ENCODE data around the gene PCDH8. TPM values are rescaled to one million over a fixed set of nuclear protein-coding genes. Genes with fewer than 3 reads are reported as not detected.
"Not testable (repeated sequence)": the region's sequence is repeated elsewhere in the genome, so short reads cannot be mapped to it uniquely, and the experiment has no call there.

Gene PCDH8
- total RNA-seq, 1 experiment from 2014 or later = not detected

DNA sequence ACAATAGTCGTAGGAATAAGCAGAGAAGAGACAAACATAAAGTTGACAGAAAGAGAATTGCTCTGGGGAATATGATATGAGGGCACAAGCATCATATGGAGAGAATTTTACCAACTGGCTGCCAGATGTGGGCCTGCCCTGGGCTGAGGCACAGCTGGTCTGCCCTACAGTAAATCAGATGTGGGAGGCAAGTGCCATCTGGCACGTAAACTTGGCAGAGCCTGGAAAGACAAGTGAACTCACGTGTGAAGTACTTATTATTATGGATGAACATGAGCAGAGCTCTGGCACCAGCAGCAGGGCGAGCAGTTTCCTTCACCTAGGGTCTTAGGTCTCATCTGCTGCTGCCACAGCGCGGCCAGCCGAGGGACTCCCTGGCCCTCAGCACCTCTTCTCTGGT is 20.6 kb downstream of the PCDH8 start:
- H3K4me1 Mint-ChIP-seq (ENCODE audit: low read depth, unreplicated experiment) = peaks cover 8% of the 10 kb centered on the region
- no peak for DNase-seq
- TF ChIP-seq, protein P1, sequence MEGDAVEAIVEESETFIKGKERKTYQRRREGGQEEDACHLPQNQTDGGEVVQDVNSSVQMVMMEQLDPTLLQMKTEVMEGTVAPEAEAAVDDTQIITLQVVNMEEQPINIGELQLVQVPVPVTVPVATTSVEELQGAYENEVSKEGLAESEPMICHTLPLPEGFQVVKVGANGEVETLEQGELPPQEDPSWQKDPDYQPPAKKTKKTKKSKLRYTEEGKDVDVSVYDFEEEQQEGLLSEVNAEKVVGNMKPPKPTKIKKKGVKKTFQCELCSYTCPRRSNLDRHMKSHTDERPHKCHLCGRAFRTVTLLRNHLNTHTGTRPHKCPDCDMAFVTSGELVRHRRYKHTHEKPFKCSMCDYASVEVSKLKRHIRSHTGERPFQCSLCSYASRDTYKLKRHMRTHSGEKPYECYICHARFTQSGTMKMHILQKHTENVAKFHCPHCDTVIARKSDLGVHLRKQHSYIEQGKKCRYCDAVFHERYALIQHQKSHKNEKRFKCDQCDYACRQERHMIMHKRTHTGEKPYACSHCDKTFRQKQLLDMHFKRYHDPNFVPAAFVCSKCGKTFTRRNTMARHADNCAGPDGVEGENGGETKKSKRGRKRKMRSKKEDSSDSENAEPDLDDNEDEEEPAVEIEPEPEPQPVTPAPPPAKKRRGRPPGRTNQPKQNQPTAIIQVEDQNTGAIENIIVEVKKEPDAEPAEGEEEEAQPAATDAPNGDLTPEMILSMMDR (IDR thresholded peaks at IDR 0.05; ENCODE audit: unreplicated experiment) = no peak
- intact Hi-C loops (cut with micrococcal nuclease; ENCODE audit: unreplicated experiment) = no loop called here
- peaks cover 33% of the 10 kb centered on the region for H3K27me3 Mint-ChIP-seq (ENCODE audit: unreplicated experiment)
- no TSS peak for BruUV-seq (replicated peaks)
- CTCF ChIA-PET = no interaction called here
- no peaks in the 10 kb centered on the region for H3K9me3 Mint-ChIP-seq (ENCODE audit: low read depth, unreplicated experiment)
- H3K4me3 Mint-ChIP-seq (ENCODE audit: low read depth, unreplicated experiment) = no peak overlapping the region
- no peak overlapping the region for H3K27ac Mint-ChIP-seq (ENCODE audit: unreplicated experiment)
- H3K36me3 Mint-ChIP-seq (ENCODE audit: insufficient read depth, unreplicated experiment) = no peaks in the 10 kb centered on the region

DNA sequence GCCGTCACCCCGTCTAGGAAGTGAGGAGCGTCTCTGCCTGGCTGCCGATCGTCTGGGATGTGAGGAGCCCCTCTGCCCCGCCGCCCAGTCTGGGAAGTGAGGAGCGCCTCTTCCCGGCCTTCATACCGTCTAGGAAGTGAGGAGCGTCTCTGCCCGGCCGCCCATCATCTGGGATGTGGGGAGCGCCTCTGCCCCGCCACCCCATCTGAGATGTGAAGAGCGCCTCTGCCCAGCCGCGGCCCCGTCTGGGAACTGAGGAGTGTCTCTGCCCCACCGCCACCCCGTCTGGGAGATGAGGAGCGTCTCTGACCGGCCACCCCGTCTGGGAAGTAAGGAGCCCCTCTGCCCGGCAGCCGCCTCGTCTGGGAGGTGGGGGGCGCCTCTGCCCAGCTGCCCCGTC is 30.6 kb downstream of the PCDH8 start:
- H3K36me3 Mint-ChIP-seq (ENCODE audit: insufficient read depth, unreplicated experiment); H3K4me3 Mint-ChIP-seq (ENCODE audit: low read depth, unreplicated experiment); CTCF ChIA-PET; BruUV-seq (replicated peaks); intact Hi-C loops (cut with micrococcal nuclease; ENCODE audit: unreplicated experiment); H3K4me1 Mint-ChIP-seq (ENCODE audit: low read depth, unreplicated experiment); H3K9me3 Mint-ChIP-seq (ENCODE audit: low read depth, unreplicated experiment); DNase-seq; H3K27ac Mint-ChIP-seq (ENCODE audit: unreplicated experiment): not testable (repeated sequence)
- peaks cover 18% of the 10 kb centered on the region for H3K27me3 Mint-ChIP-seq (ENCODE audit: unreplicated experiment)

- no TSS peak for BruUV-seq (replicated peaks)
- intact Hi-C loops (cut with micrococcal nuclease; ENCODE audit: unreplicated experiment) = no loop called here
- Mint-ChIP-seq H3K36me3 (ENCODE audit: insufficient read depth, unreplicated experiment) (no peaks in the 10 kb centered on the region), H3K27me3 (ENCODE audit: unreplicated experiment) (peaks cover 14% of the 10 kb centered on the region), H3K4me3 (ENCODE audit: low read depth, unreplicated experiment) (no peak overlapping the region), H3K9me3 (ENCODE audit: low read depth, unreplicated experiment) (no peaks in the 10 kb centered on the region), H3K4me1 (ENCODE audit: low read depth, unreplicated experiment) (no peaks in the 10 kb centered on the region), H3K27ac (ENCODE audit: unreplicated experiment) (no peak overlapping the region)
- TF ChIP-seq, protein P1 (IDR thresholded peaks at IDR 0.05; ENCODE audit: unreplicated experiment) = no peak
- no peak for DNase-seq
- CTCF ChIA-PET = no interaction called here
Measured at GRCh38 chr13:52815330-52815729, 33.1 kb downstream of the PCDH8 start.

GRCh38 chr13:52812941-52813340 is 35.5 kb downstream of the PCDH8 start:
- Mint-ChIP-seq H3K4me3 (ENCODE audit: low read depth, unreplicated experiment) (no peak overlapping the region), H3K4me1 (ENCODE audit: low read depth, unreplicated experiment) (peaks cover 14% of the 10 kb centered on the region), H3K9me3 (ENCODE audit: low read depth, unreplicated experiment) (no peaks in the 10 kb centered on the region), H3K36me3 (ENCODE audit: insufficient read depth, unreplicated experiment) (peaks cover 6% of the 10 kb centered on the region), H3K27ac (ENCODE audit: unreplicated experiment) (no peak overlapping the region), H3K27me3 (ENCODE audit: unreplicated experiment) (no peaks in the 10 kb centered on the region)
- no peak for DNase-seq
- intact Hi-C loops (cut with micrococcal nuclease; ENCODE audit: unreplicated experiment) = no loop called here
- no TSS peak for BruUV-seq (replicated peaks)
- CTCF ChIA-PET = no interaction called here
- TF ChIP-seq, protein P1 (IDR thresholded peaks at IDR 0.05; ENCODE audit: unreplicated experiment) = no peak

GRCh38 chr13:52811841-52812240 is 36.6 kb downstream of the PCDH8 start:
- Mint-ChIP-seq H3K4me1 (ENCODE audit: low read depth, unreplicated experiment) (peaks cover 14% of the 10 kb centered on the region), H3K9me3 (ENCODE audit: low read depth, unreplicated experiment) (no peaks in the 10 kb centered on the region), H3K27ac (ENCODE audit: unreplicated experiment) (no peak overlapping the region), H3K4me3 (ENCODE audit: low read depth, unreplicated experiment) (no peak overlapping the region), H3K36me3 (ENCODE audit: insufficient read depth, unreplicated experiment) (peaks cover 6% of the 10 kb centered on the region), H3K27me3 (ENCODE audit: unreplicated experiment) (no peaks in the 10 kb centered on the region)
- DNase-seq = no peak
- TF ChIP-seq, protein P1 (IDR thresholded peaks at IDR 0.05; ENCODE audit: unreplicated experiment) = no peak
- no TSS peak for BruUV-seq (replicated peaks)
- CTCF ChIA-PET = no interaction called here
- intact Hi-C loops (cut with micrococcal nuclease; ENCODE audit: unreplicated experiment) = no loop called here

Data from Calu3 (cell line).